HCT116 (cell line): ENCODE data around the gene CBL.

ENCODE experiments used
- ATF3 ChIP-seq: IDR thresholded peaks from 2 replicates; pipeline ENCODE4 v1.6.1; 2012
- CEBPB ChIP-seq: IDR thresholded peaks from 2 replicates; pipeline ENCODE4 v1.6.1; 2012; ENCODE audit warnings: low read depth
- CTCF ChIP-seq, 3 experiments: fragments of 200-600 bp in 1 of 3; sonication (generic) in 1 of 3; IDR thresholded peaks in 2 of 3; conservative IDR thresholded peaks in 1 of 3; 2 replicates each; pipeline ENCODE4 v1.5.1; 2012 to 2017; ENCODE audit warnings: low read depth in 2 of 3, low read length in 2 of 3, antibody characterized with exemption in 1 of 3, borderline replicate concordance in 1 of 3, control low read depth in 1 of 3, mild to moderate bottlenecking in 1 of 3, mixed read lengths in 1 of 3, mixed run types in 1 of 3, moderate library complexity in 1 of 3; ENCODE audit not compliant: insufficient read depth in 1 of 3
- EZH2 ChIP-seq: fragments of 200-600 bp; sonication (generic); IDR thresholded peaks from 2 replicates; pipeline ENCODE4 v1.6.1; 2017; ENCODE audit warnings: antibody characterized with exemption, mixed run types
- POLR2A ChIP-seq: IDR thresholded peaks from 2 replicates; pipeline ENCODE4 v1.7.0; 2011; ENCODE audit warnings: borderline replicate concordance; ENCODE audit not compliant: insufficient read depth, insufficient read length; ENCODE audit errors: extremely low read depth
- POLR2AphosphoS5 ChIP-seq: IDR thresholded peaks from 2 replicates; pipeline ENCODE4 v1.6.1; 2011; ENCODE audit warnings: mild to moderate bottlenecking, low read depth, low read length, moderate library complexity
- RAD21 ChIP-seq: IDR thresholded peaks from 2 replicates; pipeline ENCODE4 v1.6.1; 2012; ENCODE audit warnings: low read depth, mild to moderate bottlenecking
- SP1 ChIP-seq: IDR thresholded peaks from 2 replicates; pipeline ENCODE4 v1.6.1; 2012; ENCODE audit warnings: low read depth
- YY1 ChIP-seq: IDR thresholded peaks from 2 replicates; pipeline ENCODE4 v1.6.1; 2011; ENCODE audit warnings: low read length, low read depth, moderate library complexity, mild to moderate bottlenecking; ENCODE audit not compliant: insufficient replicate concordance; ENCODE audit errors: extremely low read depth
- TF ChIP-seq, protein P1 (sequence below): IDR thresholded peaks from 2 replicates; pipeline ENCODE4 v1.6.1; 2012
- TF ChIP-seq, protein P2 (sequence below): IDR thresholded peaks from 2 replicates; pipeline ENCODE4 v1.6.1; 2011; ENCODE audit warnings: mild to moderate bottlenecking, low read length, moderate library complexity; ENCODE audit not compliant: insufficient replicate concordance; ENCODE audit errors: extremely low read depth

GRCh38 chr11:119342023-119342300 lies 135.8 kb downstream of the CBL start:
- TF ChIP-seq CTCF (IDR thresholded peaks at IDR 0.05 in 2 of 3, conservative IDR thresholded peaks at IDR 0.05 in 1 of 3; ENCODE audit: borderline replicate concordance in 1 of 3, insufficient read depth in 1 of 3, low read depth in 2 of 3, low read length in 2 of 3) (no peak), CEBPB (no peak), POLR2A (no peak), RAD21 (no peak), POLR2AphosphoS5 (no peak), ATF3 (no peak), YY1 (no peak), SP1 (no peak), EZH2 (no peak)
- TF ChIP-seq, protein P1, sequence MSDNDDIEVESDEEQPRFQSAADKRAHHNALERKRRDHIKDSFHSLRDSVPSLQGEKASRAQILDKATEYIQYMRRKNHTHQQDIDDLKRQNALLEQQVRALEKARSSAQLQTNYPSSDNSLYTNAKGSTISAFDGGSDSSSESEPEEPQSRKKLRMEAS, result no peak
- TF ChIP-seq, protein P2, sequence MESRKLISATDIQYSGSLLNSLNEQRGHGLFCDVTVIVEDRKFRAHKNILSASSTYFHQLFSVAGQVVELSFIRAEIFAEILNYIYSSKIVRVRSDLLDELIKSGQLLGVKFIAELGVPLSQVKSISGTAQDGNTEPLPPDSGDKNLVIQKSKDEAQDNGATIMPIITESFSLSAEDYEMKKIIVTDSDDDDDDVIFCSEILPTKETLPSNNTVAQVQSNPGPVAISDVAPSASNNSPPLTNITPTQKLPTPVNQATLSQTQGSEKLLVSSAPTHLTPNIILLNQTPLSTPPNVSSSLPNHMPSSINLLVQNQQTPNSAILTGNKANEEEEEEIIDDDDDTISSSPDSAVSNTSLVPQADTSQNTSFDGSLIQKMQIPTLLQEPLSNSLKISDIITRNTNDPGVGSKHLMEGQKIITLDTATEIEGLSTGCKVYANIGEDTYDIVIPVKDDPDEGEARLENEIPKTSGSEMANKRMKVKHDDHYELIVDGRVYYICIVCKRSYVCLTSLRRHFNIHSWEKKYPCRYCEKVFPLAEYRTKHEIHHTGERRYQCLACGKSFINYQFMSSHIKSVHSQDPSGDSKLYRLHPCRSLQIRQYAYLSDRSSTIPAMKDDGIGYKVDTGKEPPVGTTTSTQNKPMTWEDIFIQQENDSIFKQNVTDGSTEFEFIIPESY, result no peak
